Fibroblast of pulmonary artery (primary cell): ENCODE data around the gene NSF.
A peak's percentile ranks its signal among the peaks of the same experiment; 100 is the strongest.

Experiments
- DNase-seq: peaks from one replicate; pipeline ENCODE4 v3.0.0-alpha.2; 2010; ENCODE audit warnings: low read depth
- H3K4me3 ChIP-seq: replicated peaks from 2 replicates; pipeline ENCODE4 v1.5.1; 2011; ENCODE audit warnings: low read depth, mild to moderate bottlenecking, control low read depth, low read length, moderate library complexity
- TF ChIP-seq, protein P1 (sequence below): IDR thresholded peaks from 2 replicates; pipeline ENCODE4 v1.5.1; 2011; ENCODE audit warnings: mild to moderate bottlenecking, control low read depth, low read length, inconsistent platforms; ENCODE audit errors: missing control alignments

NSF gene

DNA sequence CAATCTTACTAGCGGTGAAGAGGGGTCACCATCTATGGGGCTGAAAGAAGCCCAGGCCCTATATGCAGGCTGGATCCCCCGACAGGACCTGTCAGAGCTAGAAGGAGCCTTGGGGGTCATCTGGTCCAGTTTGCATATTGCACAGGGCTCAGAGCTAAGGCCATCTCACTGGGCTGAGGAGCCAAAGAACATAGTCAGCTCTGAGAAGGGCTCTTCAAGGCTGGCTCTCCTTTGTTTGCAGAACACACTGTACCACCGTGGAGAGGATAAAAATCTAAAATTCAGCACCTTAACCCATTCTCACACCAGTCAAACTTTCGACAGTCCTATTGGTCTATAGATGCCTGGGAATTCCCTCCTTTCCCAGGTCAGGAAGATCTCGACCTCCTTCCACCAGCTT lies 203.8 kb downstream of the NSF start:
- H3K4me3 ChIP-seq: no peak overlapping the region
- DNase-seq: no peak
- TF ChIP-seq, protein P1, sequence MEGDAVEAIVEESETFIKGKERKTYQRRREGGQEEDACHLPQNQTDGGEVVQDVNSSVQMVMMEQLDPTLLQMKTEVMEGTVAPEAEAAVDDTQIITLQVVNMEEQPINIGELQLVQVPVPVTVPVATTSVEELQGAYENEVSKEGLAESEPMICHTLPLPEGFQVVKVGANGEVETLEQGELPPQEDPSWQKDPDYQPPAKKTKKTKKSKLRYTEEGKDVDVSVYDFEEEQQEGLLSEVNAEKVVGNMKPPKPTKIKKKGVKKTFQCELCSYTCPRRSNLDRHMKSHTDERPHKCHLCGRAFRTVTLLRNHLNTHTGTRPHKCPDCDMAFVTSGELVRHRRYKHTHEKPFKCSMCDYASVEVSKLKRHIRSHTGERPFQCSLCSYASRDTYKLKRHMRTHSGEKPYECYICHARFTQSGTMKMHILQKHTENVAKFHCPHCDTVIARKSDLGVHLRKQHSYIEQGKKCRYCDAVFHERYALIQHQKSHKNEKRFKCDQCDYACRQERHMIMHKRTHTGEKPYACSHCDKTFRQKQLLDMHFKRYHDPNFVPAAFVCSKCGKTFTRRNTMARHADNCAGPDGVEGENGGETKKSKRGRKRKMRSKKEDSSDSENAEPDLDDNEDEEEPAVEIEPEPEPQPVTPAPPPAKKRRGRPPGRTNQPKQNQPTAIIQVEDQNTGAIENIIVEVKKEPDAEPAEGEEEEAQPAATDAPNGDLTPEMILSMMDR: no peak

DNA sequence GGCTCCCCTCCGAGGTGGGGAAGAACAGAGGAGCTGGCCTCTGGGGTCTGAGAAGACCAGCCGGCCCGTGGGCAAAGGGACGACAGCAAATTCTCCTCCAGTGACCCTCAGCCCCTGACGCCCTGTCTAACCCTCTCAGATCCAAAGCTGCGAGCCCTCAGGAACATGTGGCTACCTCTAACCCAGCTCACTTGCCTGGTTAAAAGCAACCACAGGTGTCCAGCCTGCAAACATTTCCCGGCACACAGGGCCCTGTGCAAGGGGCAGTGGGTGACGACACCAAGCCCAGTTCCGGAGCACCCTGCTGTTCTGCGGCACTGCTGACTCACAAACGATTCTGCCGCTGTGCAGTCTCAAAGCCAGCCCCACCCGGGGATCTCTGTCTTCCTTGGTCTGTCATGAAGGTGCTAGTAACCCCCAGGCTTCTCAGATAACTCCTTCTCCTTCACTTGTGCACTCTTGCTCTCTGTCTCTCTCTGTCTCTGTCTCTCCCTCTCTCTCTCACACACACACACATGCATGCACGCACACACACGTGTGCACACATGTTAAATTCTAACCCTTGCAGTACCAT lies 205.0 kb downstream of the NSF start:
- TF ChIP-seq, protein P1: no peak
- peak; percentile 13 for DNase-seq
- H3K4me3 ChIP-seq: no peak overlapping the region

DNA sequence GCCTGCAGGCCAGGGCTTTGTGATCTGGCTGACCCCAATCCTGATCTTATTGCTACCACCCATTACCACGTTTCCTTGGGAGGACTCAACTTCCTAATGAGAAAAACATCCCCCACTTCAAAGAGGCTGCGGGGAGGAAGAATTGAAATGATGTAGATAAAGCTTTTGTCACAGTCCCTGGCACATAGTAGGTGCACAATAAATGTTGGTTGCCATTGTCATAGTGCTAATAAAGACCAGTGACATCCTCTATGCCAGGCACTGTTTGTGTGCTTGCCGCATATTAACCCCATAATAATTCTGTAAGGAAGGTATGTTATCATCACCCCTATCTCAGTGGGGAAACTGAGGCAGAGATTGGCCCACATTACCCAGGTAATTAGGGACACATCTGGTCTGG lies 205.6 kb downstream of the NSF start:
- no peak for DNase-seq
- TF ChIP-seq, protein P1: no peak
- H3K4me3 ChIP-seq: no peak overlapping the region

DNA sequence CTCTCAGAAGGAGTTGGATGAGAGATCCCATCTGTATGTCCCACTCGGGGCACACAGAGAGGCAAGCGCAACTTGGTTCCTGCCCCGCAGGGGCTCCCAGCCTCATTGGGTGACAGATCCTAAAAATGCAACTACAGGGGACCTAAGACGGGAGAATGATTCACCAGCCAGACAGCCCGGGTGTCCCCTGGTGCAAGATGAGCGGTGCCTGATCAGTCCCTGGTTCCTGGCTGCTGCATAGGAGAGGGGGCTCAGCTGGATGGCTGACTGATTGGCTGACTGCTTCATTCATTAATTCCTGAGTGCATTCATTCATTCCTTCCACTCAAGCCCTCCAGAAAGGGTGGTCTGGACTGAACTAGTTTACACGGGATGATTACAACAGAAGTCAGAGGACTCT lies 206.1 kb downstream of the NSF start:
- TF ChIP-seq, protein P1: no peak
- no peak for DNase-seq
- H3K4me3 ChIP-seq: no peak overlapping the region

DNA sequence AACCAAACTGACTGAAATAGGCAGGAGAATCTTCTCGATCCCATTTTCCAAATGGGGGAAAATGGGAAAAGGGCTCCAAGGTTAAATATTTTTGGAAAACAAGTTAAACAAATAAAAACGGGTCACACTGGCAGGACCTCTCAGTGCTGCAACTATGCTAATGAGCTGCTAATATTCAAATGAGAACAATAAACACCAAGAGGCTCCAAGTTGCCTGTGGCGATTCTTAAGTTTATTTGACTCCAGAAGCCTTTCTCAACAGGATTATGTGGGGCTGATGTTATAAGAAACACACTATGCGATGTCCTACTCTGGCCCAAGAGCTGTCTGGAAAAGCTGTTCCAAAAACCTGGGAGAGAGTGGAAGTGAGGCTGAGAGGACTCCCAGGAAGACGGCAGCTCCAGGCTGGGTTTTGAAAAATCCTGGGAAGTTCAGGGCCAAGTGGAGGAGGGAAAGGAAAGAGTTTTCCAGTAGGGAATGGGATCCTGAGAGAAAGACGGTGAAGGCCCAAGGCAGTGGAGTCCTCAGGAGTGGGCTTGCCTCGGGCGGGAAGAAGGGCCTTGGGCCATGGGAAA lies 206.6 kb downstream of the NSF start:
- no peak overlapping the region for H3K4me3 ChIP-seq
- DNase-seq: no peak
- TF ChIP-seq, protein P1: no peak

- H3K4me3 ChIP-seq: no peak overlapping the region
- TF ChIP-seq, protein P1: no peak
- no peak for DNase-seq
Observed at GRCh38 chr17:46800573-46800972, 210.1 kb downstream of the NSF start.

DNA sequence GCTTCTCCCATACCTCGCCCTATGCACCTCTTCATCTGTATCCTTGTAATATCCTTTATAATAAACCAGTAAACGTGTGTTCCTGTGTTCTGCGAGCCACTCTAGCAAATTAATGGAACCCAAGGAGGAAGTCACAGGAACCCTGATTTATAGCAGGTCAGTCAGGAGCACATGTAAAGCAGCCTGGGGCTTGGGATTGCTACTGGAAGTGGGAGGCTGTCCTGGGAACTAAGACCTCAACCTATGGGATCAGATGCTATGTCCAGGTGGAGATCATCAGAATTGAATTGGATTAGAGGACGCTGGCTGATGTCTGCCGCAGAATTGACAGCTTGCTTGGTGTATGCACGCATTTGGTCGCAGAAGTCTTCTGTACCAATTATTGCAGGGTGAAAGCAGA lies 212.3 kb downstream of the NSF start:
- TF ChIP-seq, protein P1: no peak
- no peak overlapping the region for H3K4me3 ChIP-seq
- no peak for DNase-seq
